ENCODE data around the gene PC.

GRCh38 chr11:66862559-66863037 lies 95.6 kb downstream of the PC start:
- no peak for TF ChIP-seq CTCF (IDR thresholded peaks at IDR 0.05; ENCODE audit: poor library complexity)
- no peak for TF ChIP-seq EZH2phosphoT487 (IDR thresholded peaks at IDR 0.05; ENCODE audit: low read depth, severe bottlenecking, unreplicated experiment)

Data from hepatocyte (in vitro differentiated cells).